Hematopoietic multipotent progenitor cell treated with erythropoietin and hydrocortisone succinate and interleukin-3 and kit ligand, for 4 days (in vitro differentiated cells): ENCODE measurements around the gene FIGLA.
"Not testable (repeated sequence)": the region's sequence is repeated elsewhere in the genome, so short reads cannot be mapped to it uniquely, and the experiment has no call there.

Source experiments
- DNase-seq: peaks from one replicate; pipeline ENCODE4 v3.0.0-alpha.2; 2015

Gene FIGLA

DNA sequence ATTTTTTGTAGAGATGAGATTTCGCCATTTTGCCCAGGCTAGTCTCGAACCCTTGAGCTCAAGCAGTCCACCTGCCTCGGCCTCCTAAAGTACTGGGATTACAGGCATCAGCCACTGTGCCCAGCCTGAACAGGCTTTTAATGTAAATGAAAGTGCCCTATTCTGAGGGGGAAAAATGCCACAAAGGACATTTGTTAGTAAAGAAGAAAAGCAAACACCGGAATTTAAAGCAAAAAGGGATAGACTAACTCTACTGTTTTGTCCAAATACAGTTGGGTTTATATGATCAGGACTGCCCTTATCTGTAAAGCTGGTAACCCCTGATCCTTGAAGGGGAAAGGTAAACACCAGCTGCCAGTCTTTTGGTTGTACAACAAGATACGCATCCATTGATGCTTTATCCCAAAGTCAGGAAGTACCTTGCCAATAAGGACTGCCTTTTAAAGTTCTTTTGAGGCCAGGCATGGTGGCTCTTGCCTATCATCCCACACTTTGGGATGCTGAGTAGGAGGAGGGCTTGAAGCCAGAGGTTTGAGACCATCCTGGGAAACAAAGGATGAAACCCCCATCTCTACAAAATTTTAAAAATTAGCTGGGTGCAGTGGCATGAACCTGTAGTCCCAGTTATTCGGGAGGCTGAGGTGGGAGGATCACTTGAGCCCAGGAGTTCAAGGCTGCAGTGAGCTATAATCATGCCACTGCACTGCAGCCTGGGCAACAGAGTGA, 16.8 kb upstream of the FIGLA start:
- DNase-seq: no peak

DNA sequence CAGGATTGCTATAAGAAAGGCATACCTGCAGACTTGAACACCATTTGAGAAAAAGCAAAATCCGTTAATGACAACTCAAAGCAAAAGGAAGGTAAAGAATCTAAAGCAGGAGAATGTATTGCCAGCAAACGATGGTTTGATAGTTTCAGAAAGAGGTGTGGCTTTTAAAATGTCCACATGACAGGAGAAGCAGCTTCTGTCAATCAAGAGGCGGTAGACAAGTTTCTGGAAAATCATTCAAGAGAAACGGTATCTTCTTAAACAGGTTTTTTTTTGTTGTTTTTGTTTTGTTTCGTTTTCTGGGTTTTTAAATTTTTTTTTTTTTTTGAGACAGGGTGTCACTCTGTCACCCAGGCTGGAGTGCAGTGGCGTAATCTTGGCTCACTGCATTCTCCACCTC, 16.2 kb upstream of the FIGLA start:
- no peak for DNase-seq

DNA sequence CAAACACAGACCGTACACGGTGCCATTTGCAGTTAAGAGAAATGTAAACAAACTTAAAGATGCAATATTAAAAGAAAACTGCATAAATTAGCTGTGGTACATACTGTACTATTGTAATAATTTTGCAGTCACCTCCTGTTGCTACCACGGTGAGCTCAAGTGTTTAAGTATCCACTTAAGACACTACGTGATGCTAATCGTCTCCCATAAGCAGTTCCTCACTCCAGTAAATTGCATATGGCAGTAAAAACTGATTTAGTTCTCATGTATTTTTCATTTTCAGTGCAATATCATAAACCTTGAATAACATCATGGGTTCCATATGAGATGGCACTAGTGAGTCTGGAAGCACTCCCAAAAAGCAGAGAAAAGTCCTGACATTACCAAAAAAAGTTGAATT, 15.6 kb upstream of the FIGLA start:
- DNase-seq: no peak

DNA sequence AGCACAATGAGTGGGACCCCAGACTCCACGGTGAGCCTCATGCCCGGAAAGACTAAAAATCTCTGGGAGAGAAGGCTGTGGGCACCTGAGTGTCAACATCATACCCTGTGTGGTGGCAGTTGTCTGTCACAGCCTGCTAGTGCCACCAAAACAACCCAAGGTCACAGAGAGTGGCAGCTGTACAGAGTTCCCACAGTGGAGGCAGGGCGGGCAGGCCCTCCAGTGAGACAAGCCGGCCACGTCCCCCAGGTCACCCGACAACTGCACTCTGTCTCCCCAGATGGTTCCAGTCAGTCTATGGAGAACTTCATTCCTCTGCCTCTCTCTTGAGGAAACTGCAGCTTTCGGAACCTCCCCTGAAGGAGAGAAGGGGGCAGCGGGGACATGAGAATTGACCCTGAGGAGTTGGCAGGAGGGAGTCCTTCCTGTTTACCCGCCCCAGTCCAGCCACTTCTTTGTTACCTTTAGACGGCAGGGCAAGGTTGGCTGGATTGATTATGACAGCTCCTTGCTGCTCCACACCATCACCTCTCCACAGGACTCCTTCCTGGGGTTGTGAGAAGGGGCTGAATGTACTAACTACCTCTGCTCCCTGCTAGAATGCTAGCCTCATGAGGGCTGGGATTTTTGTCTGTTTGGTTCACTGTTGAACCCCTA, 11.3 kb upstream of the FIGLA start:
- DNase-seq: no peak

DNA sequence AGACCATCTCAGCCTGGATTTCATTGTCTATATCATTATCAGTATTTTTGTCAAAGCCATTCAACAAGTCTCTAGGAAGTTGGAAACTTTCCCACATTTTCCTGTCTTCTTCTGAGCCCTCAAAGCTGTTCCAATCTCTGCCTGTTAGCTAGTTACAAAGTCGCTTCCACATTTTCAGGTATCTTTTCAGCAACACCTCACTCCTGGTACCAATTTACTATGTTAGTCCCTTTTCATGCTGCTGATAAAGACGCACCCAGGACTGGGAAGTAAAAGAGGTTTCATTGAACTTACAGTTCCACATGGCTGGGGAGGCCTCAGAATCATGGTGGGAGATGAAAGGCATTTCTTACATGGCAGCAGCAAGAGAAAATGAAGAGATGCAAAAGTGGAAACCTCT, 9.3 kb upstream of the FIGLA start:
- no peak for DNase-seq

DNA sequence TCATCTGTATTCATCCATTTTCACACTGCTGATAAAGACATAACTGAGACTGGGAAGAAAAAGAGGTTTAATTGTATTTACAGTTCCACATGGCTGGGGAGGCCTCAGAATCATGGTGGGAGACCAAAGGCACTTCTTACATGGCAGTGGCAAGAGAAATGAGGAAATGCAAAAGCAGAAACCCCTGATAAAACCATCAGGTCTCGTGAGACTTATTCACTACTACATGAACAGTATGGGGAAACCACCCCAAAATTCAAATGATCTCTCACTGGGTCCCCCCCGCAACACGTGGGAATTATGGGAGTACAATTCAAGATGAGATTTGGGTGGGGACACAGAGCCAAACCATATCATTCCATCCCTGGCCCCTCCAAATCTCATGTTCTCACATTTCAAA, 7.6 kb upstream of the FIGLA start:
- not testable (repeated sequence) for DNase-seq

DNA sequence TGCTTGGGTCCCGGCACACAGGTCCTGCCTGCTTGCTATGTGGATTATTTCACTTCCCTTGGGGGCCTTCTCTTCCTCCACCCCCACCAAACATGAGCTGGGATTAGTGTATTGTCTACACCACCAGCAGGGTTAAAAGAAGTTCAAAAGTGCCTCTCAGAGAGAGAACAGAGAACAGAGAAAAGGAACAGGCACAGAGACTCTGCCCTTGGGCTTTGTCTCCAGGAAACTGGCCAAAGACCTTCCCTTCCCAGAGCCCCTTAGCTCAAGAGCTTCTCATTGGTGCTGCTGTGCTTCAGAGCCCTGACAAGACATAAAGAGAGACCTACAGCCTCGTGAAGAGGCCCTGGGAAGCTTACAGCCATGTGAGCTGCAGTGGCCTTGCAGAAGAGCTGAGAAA, 7.1 kb upstream of the FIGLA start:
- no peak for DNase-seq

DNA sequence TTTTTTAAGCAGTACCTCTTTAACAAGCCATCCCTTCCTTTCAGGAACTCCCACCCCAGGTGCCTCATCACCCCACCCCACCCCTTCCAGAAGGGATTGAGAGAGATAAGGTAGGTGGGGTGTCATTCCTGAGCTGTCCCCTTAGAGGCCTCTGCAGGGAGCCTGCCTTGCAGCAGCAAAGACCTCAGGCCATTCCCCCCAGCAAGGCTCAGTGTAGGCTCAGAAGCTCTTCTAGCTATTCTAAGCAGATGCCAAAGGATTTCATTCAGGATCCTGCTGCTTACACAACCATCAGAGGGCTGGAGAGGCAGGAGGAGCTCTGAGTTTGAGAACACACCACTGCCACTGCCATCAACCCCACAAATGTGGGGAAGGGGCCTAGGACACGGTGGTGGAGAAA, 5.8 kb upstream of the FIGLA start:
- DNase-seq: no peak

DNA sequence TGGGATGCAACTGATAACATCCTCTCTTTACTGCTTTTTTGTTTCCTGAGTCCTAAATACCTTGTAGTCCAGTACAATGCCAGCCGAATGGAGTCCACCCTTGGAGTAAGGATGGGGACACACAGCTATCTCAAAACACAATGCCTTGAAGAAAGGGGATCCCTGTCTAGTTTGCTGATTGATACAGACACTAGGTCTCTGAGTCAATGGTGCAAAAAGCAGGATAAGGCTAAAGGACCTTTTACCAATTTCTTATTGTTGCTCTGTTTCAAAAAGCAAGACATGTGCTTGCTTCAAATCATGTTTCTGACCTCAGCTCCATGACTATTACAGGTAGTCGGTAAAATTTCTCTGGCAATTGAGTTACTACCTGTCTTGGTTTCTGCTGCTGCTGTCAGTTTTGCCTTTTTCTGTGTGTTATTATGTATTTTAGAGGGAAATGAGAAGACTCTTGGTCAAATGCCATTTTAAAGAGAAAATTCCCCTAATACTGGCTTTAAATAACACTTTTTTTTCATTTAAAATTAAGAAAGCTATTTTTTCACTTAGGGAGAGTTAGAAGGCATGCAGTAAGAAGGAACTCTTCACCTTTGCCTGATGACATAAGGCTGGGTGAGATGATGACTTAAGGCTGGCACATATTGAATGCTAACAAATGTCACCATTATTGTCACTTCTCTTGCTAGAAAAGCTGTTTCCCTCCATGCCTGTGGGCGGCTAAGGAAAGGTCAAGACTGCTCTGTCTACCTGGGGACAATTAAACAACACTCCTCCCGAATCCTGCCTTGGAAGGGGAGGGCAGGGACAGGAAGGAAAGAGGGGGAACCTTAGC, 4.9 kb upstream of the FIGLA start:
- DNase-seq: no peak

DNA sequence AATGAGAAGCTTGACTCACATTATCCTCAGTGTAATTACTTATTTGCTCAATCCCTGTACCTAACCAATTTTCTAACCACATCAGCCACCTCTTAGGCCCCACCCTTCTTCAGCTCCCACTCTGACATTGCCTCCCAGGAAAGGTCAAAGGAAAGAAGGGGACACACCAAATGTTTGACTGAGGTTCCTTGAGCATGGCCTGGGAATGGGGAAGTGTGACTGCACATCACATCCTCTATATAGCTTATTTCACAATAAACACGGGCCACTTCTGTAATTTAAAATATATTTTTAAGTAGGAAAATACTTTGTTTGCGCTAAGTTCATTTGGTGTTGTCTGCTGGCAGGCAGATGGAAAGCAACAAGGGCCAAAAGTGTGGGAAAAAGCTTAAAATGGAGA, 3.0 kb upstream of the FIGLA start:
- DNase-seq: peak; percentile 25

DNA sequence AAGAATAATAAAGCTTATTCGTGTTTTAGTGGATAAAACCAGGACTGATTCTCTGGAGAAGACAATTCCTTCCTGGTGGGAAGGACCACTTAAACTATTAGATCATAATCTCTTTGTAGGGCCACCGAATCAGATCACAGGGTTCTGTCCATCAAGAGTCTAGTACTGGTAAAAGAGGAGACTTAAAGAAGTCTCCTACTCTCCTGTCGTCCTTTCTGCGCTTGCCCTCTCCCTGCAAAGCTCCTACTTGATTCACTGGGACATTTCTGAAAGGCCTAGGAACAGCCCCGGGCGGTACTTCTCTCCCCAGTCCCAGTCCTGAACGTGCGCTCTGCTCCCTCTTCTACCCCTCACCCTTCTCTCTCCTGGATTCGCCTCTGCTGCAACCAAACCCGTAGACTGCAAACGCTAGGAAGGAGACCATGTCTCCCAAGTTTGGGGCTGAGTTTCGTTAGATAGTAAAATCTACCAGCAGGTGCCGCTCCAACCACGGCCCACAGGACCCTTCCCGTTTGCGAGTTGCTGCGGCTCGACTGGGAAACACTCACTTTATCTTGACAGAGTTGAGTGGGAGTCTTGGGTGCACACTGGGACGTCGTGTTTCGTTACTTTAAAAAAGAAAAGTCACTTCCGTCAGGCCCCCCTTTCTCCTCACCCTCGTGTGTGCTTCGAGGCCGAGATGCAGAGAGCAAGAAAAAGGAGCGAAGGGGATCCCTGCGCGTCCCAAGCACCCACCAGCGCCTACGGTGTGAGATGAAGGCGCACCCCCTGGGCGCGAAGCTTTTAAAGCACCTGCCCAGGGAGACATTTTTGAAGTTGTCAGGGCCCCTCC, 923 bp downstream of the FIGLA start:
- DNase-seq: peak; percentile 86

DNA sequence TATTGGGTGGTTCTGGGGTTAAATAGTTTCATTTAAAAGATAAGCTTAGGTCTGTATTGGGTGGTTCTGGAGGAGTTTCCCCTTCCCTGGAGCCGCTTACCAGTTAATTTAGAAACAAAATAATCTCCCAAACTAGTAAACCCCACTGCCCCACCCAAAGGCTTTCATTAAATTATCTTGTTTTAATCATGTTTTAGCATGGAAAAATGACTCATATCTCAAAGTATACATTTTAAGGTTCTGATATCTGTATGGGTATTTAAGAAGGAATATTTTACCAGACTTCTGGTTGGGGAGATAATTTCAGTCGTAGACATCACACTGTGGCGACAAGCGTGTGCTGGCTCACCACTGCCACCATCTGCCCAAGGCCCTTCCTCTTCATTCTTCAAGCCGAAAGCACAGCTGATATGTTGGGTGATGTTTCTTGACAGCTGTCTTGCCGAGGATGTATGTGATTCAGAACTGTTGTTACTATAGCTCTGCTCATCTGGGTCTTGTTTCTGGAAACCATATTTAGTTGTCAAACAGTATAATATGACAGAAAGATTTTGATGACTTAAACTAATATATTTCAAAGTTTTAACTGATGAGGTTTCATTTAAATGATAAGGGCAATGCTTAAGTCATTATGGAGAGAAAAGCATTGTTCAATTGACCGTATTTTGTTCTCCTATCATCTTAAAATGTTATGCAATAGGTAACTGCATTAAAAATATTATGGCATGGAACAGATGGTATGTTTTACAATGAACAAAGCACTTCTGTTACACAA, 5.1 kb downstream of the FIGLA start:
- peak; percentile 89 for DNase-seq

DNA sequence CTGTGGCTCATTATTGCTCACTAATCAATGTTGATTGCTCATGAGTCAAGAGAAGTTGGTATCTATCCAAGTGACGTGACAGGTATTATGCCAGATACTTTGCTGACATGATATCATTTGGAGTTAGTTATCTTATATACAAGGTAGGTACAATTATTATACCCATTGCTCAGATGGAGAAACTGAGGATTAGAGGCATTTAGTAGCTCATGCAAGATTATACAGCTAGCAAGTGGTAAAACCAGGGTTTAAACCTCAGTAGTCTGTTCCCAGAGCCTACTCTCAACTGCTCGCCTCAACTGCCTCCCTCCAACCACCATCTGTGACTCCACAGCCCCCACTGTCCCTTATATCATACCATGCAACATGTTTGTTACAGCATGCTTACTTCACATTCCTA, 6.1 kb downstream of the FIGLA start:
- DNase-seq: no peak

DNA sequence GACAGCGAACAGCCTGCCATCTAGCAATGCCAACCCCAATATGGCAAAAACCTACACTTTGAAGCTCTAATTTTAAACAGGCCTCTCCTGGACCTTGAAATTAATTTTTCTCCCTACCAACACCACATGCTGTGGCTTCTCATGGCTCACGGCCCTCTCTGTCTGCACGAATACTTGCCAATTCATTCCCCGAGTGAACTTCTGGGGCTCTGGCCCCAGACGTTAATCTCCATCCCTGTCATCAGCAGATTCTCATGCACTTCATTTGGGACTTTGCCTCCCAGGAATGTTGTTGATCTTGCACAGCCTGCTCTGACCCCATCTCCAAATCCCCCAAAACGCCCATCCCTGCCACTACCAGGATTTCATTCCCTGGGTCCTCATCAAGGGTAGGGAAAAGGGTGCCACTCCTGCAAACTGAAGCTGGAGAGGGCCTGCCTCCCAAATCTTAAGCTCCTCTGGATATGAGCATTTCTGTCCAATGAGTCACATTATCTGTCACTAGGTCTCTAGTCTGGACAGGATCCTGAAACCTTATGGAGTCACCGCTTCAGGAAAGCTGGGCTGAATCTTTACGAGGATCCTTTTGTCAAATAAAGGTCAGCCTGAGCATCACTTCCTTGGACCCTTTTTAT, 10.4 kb downstream of the FIGLA start:
- no peak for DNase-seq

DNA sequence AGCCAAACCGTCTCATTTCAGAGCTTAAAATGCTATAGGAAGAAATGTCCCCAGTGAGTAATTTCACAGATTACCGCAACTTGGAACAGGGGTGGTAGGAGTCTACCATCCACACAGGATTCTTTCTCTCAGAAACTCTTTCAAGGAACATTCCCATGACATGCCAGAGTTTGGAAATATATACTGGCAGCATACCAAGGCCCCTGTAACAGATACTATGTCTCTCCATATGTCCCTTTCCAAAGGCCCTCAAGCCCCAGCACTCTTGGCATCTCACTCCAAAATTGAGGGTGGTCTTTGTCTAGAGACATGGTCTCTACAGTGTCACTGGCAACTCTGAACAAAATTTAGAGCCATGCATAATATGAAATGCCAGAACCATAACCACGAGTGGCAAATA, 11.0 kb downstream of the FIGLA start:
- no peak for DNase-seq

DNA sequence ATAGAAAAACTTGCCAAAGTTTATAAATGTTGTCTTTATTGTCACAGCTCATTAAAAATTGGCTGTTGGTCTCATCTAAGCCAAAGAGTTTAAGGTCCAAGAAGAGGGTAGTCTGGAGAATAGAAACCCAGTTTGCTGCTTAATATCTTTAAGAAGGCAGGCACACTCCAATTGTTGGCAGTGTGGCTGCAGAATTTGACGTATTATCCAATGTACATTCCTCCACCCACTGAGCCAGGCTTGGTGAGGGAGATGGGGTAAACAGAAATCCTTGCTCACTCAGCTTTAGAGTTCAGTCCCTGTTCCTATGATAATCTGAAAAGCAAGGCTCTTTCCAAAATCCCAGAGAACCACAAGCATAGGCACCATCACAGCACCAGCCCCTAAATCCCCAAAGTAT, 11.8 kb downstream of the FIGLA start:
- no peak for DNase-seq

DNA sequence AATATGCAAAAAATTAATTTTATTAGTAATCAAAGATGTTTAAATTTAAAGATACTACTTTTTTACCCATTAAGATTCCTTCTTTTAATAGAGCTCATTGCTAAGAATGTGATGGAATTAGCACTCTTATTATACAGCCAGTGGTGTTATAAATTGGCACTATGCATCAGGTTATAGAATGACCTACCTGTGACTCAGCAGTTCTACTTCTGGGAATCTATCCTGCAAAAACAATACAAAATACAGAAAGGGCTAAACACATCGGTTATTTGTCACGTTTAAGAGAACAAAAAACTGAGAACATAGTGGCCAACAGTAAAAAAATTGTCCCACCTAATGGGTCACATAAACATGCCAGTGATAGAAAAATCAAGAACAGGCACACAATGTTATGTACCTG, 13.0 kb downstream of the FIGLA start:
- no peak for DNase-seq

DNA sequence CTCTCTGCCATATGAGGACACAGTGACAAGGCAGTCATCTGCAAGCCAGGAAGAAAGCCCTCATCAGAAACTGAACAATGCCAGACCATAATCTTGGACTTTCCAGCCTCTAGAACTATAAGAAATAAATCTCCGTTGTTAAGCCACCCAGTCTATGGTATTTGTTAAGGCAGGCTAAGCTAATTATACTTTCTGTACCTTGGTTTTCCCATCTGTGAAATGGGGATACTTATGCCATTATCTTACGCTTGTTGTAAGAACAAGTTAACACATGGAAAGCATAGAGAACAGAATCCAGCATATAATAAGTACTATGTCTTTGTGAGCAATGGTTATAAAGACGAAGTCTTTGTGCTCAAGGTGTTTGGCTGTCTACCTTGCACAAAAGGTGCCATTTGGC, 14.2 kb downstream of the FIGLA start:
- DNase-seq: no peak

DNA sequence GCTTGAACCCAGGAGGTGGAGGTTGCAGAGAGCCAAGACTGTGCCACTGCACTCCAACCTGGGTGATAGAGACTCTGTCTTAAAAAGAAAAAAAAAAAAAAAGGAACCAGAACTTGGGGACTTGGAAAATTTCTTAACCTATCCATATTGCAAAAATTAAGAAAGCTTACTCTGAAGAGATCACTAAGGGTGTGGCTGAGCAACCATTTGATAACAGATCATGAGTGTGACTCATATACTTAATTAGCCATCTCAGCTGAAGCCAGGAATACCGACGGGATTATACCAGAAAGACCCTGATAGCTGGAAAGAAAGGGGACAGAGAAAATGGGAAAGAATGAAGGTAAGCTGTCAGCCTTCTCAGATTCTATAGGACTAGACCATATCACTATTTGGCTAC, 15.3 kb downstream of the FIGLA start:
- no peak for DNase-seq

DNA sequence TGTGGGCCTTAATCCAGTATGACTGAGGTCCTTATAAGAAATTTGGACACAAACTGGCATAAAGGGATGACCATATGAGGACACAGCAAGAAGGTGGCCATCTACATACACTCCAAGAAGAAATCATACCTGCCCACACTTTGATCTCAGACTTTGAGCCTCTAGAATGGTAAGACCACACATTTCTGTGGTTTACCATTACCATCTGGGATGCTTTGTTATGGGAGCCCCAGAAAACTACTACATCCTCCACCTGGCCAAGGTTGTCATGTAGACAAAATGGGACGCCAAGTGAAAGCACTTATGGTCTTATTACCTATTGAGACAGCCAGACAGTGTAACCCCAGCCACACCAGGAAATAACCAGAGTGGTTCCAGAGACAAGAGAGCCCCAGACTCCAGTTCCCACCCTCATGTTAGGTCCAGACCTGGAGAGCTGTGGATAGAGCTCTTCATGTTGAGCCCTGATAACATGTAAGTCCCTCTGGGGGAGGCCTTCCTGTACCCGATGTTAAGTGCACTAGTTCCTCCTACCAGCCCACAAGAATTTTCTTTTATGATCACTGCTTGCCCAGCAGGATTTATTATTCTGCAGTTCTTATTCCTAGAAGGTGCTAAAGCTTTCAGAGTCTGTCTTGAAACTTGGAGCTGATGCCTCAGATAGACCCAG, 17.8 kb downstream of the FIGLA start:
- DNase-seq: peak; percentile 21

DNA sequence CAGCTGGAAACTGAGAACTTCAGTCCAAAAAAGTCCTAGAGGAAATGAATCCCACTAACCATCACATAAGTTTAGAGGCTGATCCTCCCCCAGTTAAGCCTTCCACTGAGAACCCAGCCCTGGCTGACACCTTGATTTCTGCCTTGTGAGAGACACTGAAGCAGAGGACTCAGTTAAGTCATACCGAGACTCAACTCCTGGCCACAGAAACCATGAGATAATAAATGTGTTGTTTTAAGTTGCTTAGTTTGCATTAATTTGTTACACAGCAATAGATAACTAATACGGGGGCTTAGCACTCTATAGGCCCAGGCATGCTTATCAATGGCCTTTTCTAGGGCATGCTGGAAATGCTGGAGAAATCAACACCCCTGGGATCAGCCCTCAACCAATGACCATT, 19.0 kb downstream of the FIGLA start:
- no peak for DNase-seq
